HG03442 (cell line): ENCODE data around the gene STMN3.
A peak's percentile ranks its signal among the peaks of the same experiment; 100 is the strongest.
"Not testable (repeated sequence)": the region's sequence is repeated elsewhere in the genome, so short reads cannot be mapped to it uniquely, and the experiment has no call there.

ENCODE experiments used
- ATAC-seq: cut with Tn5 transposase; IDR thresholded peaks from one replicate; pipeline ENCODE4 v1.9.1; 2021; ENCODE audit warnings: mild to moderate bottlenecking, moderate library complexity; ENCODE audit not compliant: unreplicated experiment

STMN3 gene

GRCh38 chr20:63657937-63658748, 4.9 kb upstream of the STMN3 start, which contains the start of gene RTEL1:
Gene RTEL1 (plus strand): TSS chr20:63658312. CDS start chr20:63659403, 1,091 bp downstream.
- ATAC-seq, result peak; percentile 86

- no peak for ATAC-seq
Measured at GRCh38 chr20:63657260-63657936, 4.2 kb upstream of the STMN3 start.

GRCh38 chr20:63656451-63656850, 3.2 kb upstream of the STMN3 start:
- ATAC-seq, result no peak

- ATAC-seq, result no peak
Measured at GRCh38 chr20:63655249-63655648, 2.0 kb upstream of the STMN3 start.

- ATAC-seq, result no peak
Measured at GRCh38 chr20:63653974-63654668, 897 bp upstream of the STMN3 start.

GRCh38 chr20:63652192-63652980, 838 bp downstream of the STMN3 start:
- no peak for ATAC-seq

- no peak for ATAC-seq
Measured at GRCh38 chr20:63651942-63652191, 1.4 kb downstream of the STMN3 start.

GRCh38 chr20:63650486-63650885, 2.7 kb downstream of the STMN3 start:
- not testable (repeated sequence) for ATAC-seq

- no peak for ATAC-seq
Measured at GRCh38 chr20:63648895-63649589, 4.2 kb downstream of the STMN3 start.

GRCh38 chr20:63648190-63648589, 5.0 kb downstream of the STMN3 start:
- no peak for ATAC-seq

- ATAC-seq, result no peak
Measured at GRCh38 chr20:63645218-63645617, 8.0 kb downstream of the STMN3 start.

- ATAC-seq, result no peak
Measured at GRCh38 chr20:63643946-63644345, 9.3 kb downstream of the STMN3 start.

- ATAC-seq, result no peak
Measured at GRCh38 chr20:63643499-63643898, 9.7 kb downstream of the STMN3 start.

GRCh38 chr20:63642527-63643247, 10.5 kb downstream of the STMN3 start:
- peak; percentile 6 for ATAC-seq

GRCh38 chr20:63641792-63642523, 11.3 kb downstream of the STMN3 start:
- peak; percentile 65 for ATAC-seq

GRCh38 chr20:63641146-63641791, 12.0 kb downstream of the STMN3 start:
- ATAC-seq, result no peak

- ATAC-seq, result not testable (repeated sequence)
Measured at GRCh38 chr20:63640686-63641085, 12.5 kb downstream of the STMN3 start.

- ATAC-seq, result no peak
Measured at GRCh38 chr20:63640086-63640485, 13.1 kb downstream of the STMN3 start.
